Retinal pigment epithelial cell (primary cell): ENCODE data around the gene STIP1.
A peak's percentile ranks its signal among the peaks of the same experiment; 100 is the strongest.

Source experiments
- DNase-seq: peaks from one replicate; pipeline ENCODE4 v3.0.0-alpha.2; 2010; ENCODE audit warnings: low read depth
- H3K4me3 ChIP-seq: 2 replicates; pipeline ENCODE4 v1.5.1; 2011; ENCODE audit warnings: mild to moderate bottlenecking, low read length, control low read depth, moderate library complexity
- CTCF ChIP-seq: conservative IDR thresholded peaks from 2 replicates; pipeline ENCODE4 v1.5.1; 2011; ENCODE audit warnings: low read depth, low read length, control low read depth, inconsistent platforms

STIP1 gene

GRCh38 chr11:64224891-64225607 lies 39.1 kb downstream of the STIP1 start:
- peak overlapping the region; percentile 86 for H3K4me3 ChIP-seq
- DNase-seq = no peak
- no peak for TF ChIP-seq CTCF

GRCh38 chr11:64225608-64226506 lies 39.9 kb downstream of the STIP1 start, which contains the start of the genes NUDT22 and TRPT1:
NUDT22 (plus strand) TSS chr11:64226274; CDS start chr11:64226653, 379 bp downstream.
TRPT1 (minus strand) TSS chr11:64226186; CDS start chr11:64225860, 326 bp downstream.
- peak; percentile 33 for DNase-seq
- H3K4me3 ChIP-seq = peak within 1 kb of the TSS; percentile 86
- TF ChIP-seq CTCF = peak; percentile 39

- no peak for DNase-seq
- TF ChIP-seq CTCF = no peak
- H3K4me3 ChIP-seq = peak overlapping the region; percentile 86
Observed at GRCh38 chr11:64226507-64227051, 40.6 kb downstream of the STIP1 start.

- no peak for DNase-seq
- no peak for TF ChIP-seq CTCF
- H3K4me3 ChIP-seq = peak overlapping the region; percentile 14
Observed at GRCh38 chr11:64227405-64227956, 41.5 kb downstream of the STIP1 start.

GRCh38 chr11:64229090-64229743 lies 43.2 kb downstream of the STIP1 start:
- H3K4me3 ChIP-seq = no peak overlapping the region
- TF ChIP-seq CTCF = no peak
- DNase-seq = no peak

GRCh38 chr11:64229744-64230170 lies 43.8 kb downstream of the STIP1 start:
- H3K4me3 ChIP-seq = peak overlapping the region; percentile 81
- DNase-seq = no peak
- no peak for TF ChIP-seq CTCF
